Left forelimb (tissue), 1 donor: ENCODE measurements around the gene CCDC88B.
A peak's percentile ranks its signal among the peaks of the same experiment; 100 is the strongest.

Source experiments
- DNase-seq: peaks from one replicate; pipeline ENCODE4 v3.0.0-alpha.2; 2018; ENCODE audit warnings: low spot score

The CCDC88B gene

DNA sequence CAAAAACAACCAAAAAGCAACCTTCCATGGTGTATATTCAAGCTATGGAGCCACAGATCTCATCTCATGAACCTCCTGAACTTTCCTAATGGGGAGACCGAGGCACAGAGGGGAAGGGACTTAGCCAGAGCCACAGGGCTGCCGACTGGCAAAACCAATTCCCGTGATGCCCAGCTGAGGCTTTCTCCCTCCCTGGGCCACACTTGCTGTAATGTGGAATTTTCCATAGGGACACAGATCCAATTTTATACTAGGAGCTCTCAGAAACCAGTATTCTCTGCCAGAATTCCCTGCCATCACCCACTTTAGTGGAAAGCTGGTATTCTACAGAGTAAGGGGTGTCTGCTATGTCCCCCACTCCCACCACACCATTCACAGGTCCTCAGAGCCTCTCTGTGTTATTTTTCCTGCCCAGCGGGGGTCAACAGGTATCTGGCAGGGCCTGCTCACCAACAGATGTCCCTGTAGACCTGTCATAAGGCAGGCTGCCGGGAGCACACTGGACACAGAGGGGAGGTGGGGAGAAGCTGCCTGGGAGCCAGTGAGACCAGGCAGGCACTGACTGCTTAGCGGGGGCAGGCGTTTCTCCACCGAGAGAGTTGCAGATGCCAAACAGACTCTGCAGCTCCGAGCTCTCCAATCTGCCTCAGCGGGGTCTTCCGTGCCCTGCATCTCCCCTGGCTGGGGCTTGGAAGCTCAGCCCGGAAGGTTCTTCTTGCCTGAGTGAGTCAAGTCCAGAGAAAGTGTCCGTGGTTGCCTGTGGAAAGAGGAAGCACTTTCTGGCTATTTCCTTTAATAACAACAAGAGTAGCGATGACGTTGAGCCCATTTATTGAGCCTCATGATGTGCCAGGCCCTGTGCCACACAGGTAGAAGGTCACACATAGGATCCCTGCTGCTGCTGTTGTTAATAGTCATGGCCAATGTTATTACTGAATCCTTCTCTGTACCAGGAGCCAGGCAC is 45.3 kb downstream of the CCDC88B start:
- no peak for DNase-seq

DNA sequence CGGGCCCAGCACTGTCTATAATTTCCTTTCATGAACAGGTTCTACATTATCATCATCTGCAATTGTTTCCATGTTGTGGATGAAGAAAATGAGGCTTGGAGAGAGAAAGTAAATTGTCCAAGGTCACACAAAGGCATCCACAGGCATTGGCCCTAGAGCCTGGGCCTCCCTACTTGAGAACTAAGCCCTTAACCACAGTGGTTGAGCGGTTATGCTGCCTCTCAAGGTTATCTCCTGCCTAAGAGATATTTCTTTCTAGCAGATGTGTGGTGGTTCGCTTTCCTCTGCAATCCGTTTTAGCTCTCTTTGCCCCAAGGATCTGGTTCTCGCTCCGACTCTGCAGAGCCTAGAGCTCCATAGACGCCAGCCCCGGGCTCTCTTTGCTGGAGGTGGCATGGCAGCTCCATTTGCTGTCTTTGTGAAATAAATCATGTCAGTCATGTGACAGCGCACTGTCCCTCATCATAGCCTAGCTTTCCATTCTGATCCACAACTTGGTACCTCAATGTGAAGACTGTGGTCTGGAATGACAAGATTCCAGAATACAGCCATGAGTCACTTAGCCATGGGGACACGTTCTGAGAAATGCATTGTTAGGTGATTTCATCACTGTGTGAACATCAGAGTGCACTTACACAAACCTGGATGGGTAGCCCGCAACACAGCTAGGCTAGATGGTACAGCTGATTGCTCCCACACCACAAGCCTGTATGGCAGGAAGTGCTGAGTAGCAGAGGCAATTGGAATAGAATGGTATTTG is 46.1 kb downstream of the CCDC88B start:
- DNase-seq, result no peak

DNA sequence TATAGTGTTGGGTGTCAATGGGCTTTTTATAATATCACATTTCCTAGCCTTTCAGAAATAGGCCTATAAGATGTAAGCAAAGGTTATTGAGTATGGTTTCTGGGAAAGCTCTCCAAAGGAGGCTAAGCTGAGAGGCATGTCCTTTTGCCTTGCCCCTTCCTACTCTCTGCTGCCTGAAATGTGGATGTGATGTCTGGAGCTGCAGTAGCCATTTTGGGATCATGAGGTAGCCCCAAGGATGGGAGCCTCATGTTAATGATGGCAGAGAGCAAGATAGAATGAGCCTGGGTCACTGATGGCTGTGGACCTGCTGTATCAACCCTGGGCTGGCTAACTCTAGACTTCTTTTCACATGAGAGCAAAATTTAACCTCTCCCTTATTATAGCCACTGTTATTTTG is 47.9 kb downstream of the CCDC88B start:
- no peak for DNase-seq

GRCh38 chr11:64388894-64389293 is 48.9 kb downstream of the CCDC88B start:
- no peak for DNase-seq

DNA sequence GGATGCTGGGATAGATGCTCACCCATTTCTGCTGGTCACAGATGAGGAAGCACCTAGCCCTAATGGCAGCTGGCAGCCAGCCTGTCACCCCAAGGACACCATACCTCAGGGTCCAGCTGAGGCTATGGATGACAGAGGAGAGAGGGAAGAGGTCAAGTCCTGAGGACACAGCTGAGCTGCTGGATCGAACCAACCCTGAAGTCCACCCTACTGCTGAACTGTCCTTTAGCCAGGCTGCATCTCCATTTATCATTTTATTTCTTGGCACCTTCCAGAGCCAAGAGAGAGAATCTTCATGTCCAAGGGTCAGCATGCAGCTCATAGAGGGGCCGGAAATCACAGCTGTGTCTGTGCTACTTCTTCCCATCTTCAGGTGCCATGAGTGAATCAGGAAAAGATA is 49.8 kb downstream of the CCDC88B start:
- no peak for DNase-seq

DNA sequence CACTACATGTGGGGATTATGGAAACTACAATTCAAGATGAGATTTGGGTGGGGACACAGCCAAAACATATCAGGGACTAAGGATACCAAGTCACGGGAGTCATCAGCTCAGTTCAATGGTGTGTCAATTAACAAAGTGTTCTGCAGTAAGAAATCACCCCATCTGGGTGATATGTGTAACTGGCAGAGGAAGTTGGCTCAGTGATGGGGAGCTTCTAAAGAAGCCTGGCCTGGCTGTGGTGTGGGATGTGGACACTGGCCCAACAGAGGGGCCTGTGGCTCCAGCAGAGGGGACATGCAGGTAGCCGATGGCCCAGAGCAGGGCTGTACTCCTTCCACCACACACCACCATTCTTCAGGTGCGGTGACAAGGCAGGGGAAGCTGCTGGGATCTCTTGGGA is 50.6 kb downstream of the CCDC88B start:
- no peak for DNase-seq

DNA sequence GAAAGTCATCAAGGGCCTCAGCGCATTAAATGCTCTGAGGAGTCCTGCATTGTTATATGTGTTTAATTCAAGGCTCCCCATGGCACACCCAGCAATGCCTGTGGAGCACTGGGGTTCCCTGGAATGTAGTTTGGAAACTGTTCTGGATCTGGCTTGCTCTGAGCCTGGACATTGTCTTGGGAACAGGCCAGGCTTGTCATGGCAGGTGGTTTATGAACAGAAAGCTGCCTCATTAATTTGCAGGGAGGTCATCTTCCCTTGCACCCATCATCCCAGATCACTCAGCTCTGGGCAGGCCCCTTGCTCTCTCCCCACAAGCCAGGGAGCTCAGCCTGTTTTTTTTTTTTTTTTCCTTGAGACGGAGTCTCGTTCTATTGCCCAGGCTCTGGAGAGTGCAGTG is 51.8 kb downstream of the CCDC88B start:
- DNase-seq, result no peak

DNA sequence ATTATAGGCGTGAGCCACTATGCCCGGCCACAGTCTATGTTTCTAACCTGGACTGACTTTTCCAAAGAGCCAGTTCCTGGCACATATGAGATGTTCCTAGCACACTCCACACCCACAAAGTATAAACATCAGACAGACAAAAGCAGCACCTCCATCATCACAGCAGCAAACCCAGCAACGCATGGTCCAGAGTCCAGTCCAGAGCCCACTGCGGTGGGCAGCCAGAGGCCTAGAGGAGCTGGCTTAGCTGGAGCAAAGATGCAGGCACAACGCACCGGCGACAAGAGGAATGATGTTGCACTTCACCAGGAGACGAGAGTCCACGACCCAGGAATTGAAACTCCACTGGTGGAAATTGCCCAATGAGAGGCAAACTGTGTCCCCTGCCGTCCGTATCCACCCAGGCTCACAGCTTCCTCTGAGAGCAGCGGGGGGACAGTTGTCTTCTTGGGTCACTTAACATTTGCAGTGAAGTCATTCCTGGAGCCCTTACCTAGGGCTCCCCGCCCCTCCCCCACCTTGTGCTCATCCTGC is 55.6 kb downstream of the CCDC88B start:
- DNase-seq, result no peak

GRCh38 chr11:64396079-64396591 is 56.1 kb downstream of the CCDC88B start:
- DNase-seq, result peak; percentile 70

DNA sequence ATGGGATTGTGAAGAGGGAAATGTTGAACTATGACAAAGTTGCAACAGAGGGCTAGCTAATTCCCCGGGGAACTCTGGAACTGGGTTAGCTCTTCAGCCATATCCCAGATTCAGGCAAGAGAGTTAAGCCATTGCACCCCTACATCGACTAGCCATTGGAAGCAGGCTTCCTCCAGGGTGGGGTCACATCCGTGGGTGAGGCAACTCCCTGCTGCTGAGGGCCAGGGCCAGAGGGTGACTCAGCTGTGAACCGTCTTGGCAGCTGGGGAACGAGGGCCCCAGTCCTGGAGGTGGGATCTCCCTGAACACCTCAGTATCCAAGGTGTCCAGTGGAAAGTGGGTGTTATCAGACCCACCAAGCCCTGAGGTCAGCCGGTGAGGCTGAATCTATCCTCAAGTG is 60.1 kb downstream of the CCDC88B start:
- no peak for DNase-seq

- DNase-seq, result no peak
Observed at GRCh38 chr11:64400667-64401066, 60.7 kb downstream of the CCDC88B start.

DNA sequence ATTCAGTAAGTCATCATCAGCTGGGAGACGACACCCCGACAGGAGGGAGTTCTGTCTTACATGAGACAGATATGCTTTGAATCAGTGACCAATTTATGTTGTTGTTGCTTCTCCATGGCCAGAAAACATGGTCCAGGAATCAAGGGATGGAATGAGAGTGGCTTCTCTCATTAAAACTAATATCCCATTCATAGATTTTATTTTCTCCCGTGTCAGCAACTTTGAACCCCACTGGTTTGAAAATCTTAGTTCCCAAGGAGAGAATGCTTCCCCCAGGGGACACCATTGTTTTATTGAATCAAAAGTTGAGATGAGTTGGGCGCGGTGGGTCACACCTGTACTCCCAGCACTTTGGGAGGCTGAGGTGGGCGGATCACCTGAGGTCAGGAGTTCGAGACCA is 61.8 kb downstream of the CCDC88B start:
- DNase-seq, result no peak

DNA sequence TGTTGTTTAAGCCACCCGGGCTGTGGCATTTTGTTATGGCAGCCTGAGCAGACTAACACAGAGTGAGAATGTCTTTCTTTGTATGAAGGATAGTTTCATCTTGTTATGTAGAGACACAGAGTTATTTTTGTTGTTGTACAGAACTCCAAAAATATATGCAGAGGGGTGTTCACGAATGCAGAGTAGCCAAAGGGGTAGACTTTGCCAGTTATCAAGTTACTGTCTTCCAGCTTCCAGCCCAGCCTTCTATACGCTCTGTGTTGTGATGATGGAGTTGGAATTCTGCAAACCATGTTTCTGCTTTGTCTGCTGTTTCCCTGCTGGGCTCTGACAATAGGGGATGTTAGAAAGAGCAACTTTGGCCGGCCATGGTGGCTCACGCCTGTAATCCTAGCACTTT is 63.1 kb downstream of the CCDC88B start:
- no peak for DNase-seq

- peak; percentile 74 for DNase-seq
Observed at GRCh38 chr11:64406221-64406946, 66.4 kb downstream of the CCDC88B start.
